Measurements from ENCODE around the gene ACTG1.

DNA sequence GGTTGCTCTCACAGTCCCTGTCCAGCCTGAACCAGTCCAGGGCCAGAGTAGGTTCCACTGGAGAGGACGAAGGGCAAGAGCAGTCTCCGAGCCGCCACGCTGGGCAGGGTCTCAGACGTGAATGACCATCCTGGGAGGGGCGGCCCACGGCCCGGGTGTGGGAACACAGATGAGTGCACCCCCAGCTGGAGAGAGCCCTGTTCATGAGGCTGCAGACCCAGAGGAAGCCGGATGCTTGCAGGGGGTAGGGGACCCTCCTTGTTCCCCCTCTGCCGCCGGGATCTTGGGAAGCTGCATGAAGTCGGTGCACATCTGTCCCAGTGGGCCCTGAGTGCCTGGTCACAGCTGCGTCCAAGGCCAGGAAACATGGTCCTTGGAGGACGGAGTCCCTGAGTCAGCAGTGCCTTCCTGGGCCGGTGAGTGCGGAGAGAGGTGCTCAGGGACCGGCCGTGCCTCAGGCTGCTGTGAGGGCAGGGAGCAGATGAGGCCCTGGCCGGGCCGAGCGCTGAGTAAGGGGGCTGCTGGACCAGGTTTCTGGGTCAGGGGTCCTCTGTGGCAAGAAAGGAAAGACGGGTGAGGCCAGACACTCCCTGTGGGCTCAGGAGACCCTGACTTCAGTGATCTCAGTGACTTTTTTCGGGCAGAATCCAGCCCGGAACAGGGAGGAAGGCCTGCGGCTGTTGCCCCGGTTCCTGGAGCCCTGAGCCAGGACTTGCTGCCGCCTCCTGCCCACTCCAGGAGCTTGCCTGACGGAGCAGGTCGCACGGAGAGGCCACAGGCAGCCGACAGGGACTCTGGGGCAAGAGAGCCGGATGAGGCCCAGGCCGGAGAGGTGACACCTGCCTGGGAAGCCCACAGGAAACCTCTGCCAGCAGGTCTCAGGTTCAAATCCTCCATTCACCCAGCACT is 45.8 kb downstream of the ACTG1 start:
- TF ChIP-seq, protein P1, sequence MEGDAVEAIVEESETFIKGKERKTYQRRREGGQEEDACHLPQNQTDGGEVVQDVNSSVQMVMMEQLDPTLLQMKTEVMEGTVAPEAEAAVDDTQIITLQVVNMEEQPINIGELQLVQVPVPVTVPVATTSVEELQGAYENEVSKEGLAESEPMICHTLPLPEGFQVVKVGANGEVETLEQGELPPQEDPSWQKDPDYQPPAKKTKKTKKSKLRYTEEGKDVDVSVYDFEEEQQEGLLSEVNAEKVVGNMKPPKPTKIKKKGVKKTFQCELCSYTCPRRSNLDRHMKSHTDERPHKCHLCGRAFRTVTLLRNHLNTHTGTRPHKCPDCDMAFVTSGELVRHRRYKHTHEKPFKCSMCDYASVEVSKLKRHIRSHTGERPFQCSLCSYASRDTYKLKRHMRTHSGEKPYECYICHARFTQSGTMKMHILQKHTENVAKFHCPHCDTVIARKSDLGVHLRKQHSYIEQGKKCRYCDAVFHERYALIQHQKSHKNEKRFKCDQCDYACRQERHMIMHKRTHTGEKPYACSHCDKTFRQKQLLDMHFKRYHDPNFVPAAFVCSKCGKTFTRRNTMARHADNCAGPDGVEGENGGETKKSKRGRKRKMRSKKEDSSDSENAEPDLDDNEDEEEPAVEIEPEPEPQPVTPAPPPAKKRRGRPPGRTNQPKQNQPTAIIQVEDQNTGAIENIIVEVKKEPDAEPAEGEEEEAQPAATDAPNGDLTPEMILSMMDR (IDR thresholded peaks at IDR 0.05), result no peak
- no peak for TF ChIP-seq POLR2A (IDR thresholded peaks at IDR 0.05)

Measured in uterus (tissue), 2 donors.